Endodermal cell (in vitro differentiated cells): ENCODE data around the gene KCTD1. TPM values are rescaled to one million over a fixed set of nuclear protein-coding genes. Genes with fewer than 3 reads are reported as not detected.

Experiments
- DNase-seq: peaks from one replicate; pipeline ENCODE4 v3.0.0-alpha.2; 2017
- H3K27ac ChIP-seq: 2 replicates; pipeline ENCODE4 v1.5.1; 2013; ENCODE audit warnings: mild to moderate bottlenecking, low read depth, low read length, moderate library complexity
- H3K27me3 ChIP-seq: 2 replicates; pipeline ENCODE4 v1.6.1; 2013; ENCODE audit warnings: mild to moderate bottlenecking, low read length, moderate library complexity; ENCODE audit not compliant: insufficient read depth, control insufficient read depth, poor library complexity, severe bottlenecking
- H3K36me3 ChIP-seq: 2 replicates; pipeline ENCODE4 v1.7.0; 2013; ENCODE audit warnings: mild to moderate bottlenecking, low read length, moderate library complexity; ENCODE audit not compliant: control insufficient read depth, insufficient read depth
- H3K4me1 ChIP-seq: one replicate; pipeline ENCODE4 v1.7.0; 2013; ENCODE audit warnings: low read length; ENCODE audit not compliant: control insufficient read depth, insufficient read depth
- H3K4me3 ChIP-seq: 2 replicates; pipeline ENCODE4 v1.5.1; 2013; ENCODE audit warnings: mild to moderate bottlenecking, low read length, moderate library complexity
- H3K9ac ChIP-seq: 2 replicates; pipeline ENCODE4 v1.6.1; 2013; ENCODE audit warnings: mild to moderate bottlenecking, low read length, moderate library complexity; ENCODE audit not compliant: poor library complexity, severe bottlenecking; ENCODE audit errors: extremely low read depth
- H3K9me3 ChIP-seq: 2 replicates; pipeline ENCODE4 v1.6.1; 2013; ENCODE audit warnings: mild to moderate bottlenecking, low read length, moderate library complexity; ENCODE audit not compliant: control insufficient read depth
- H3K27ac Mint-ChIP-seq: 2 replicates; pipeline ENCODE4 v1.8.0; 2020; ENCODE audit warnings: mixed read lengths
- H3K27me3 Mint-ChIP-seq: 2 replicates; pipeline ENCODE4 v1.8.0; 2021; ENCODE audit warnings: mild to moderate bottlenecking, mixed read lengths; ENCODE audit not compliant: insufficient read depth
- H3K36me3 Mint-ChIP-seq: 2 replicates; pipeline ENCODE4 v1.8.0; 2020; ENCODE audit warnings: low read depth, mixed read lengths
- H3K4me1 Mint-ChIP-seq: 2 replicates; pipeline ENCODE4 v1.8.0; 2020; ENCODE audit warnings: mixed read lengths
- H3K4me3 Mint-ChIP-seq: 2 replicates; pipeline ENCODE4 v1.8.0; 2020; ENCODE audit warnings: mild to moderate bottlenecking, moderate library complexity, mixed read lengths
- H3K9me3 Mint-ChIP-seq: 2 replicates; pipeline ENCODE4 v1.8.0; 2020; ENCODE audit warnings: mild to moderate bottlenecking, mixed read lengths
- CTCF ChIP-seq: fragments of 200-600 bp; sonication (generic); conservative IDR thresholded peaks from 2 replicates; pipeline ENCODE4 v1.5.0; 2021; ENCODE audit warnings: antibody characterized with exemption, mild to moderate bottlenecking
- WGBS, 2 experiments: methylation state at CpG; one replicate each; pipeline versions ENCODE4 v1.1.5 to v1.1.7; 2013; ENCODE audit warnings: missing lambda C conversion rate in 2 of 2, mixed read lengths in 1 of 2; ENCODE audit not compliant: insufficient coverage in 1 of 2, insufficient read length in 1 of 2; 5-methylcytosine and 5-hydroxymethylcytosine counted together
- total RNA-seq, 2 donors: library from RNA; stranded (reverse); fragmentation: NEBNext Ultra II Directional in 1 of 2; extraction: Animal tissue kit (Norgen Biotek cat#: 25700) in 1 of 2; gene quantifications; 2 replicates in 1 of 2; 3 replicates in 1 of 2; pipeline ENCODE4 v1.2.1, GENCODE V29; 2021

KCTD1 gene
- total RNA-seq, 2 donors from 2014 or later = 6.8 to 7.3 TPM

DNA sequence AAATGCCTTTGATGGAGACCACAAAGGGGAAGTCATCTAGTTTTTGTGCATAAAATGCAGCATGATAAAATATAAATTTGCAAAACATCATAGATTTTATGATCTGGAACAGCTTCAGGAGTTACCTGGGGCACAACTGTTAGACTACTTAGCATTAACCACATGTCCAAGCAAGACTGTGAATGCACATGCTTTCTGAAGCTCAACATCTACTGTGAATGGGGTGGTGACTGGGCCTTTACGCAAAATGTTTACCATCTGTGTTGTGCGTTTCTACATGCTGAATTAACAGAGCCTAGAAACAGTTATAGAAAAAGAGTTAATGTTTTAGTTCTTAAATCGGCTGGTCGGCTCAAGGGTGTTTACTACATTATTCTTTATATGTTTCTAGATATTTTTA lies 45.5 kb downstream of the KCTD1 start:
- no peaks in the 10 kb centered on the region for H3K36me3 Mint-ChIP-seq
- Histone ChIP-seq H3K9me3 (no peaks in the 10 kb centered on the region), H3K36me3 (no peaks in the 10 kb centered on the region), H3K4me3 (no peak overlapping the region), H3K27ac (no peak overlapping the region), H3K9ac (no peak overlapping the region), H3K27me3 (no peaks in the 10 kb centered on the region), H3K4me1 (peaks cover 10% of the 10 kb centered on the region)
- peaks cover 7% of the 10 kb centered on the region for H3K4me1 Mint-ChIP-seq
- no peak overlapping the region for H3K4me3 Mint-ChIP-seq
- no peaks in the 10 kb centered on the region for H3K9me3 Mint-ChIP-seq
- no peak for DNase-seq
- 97 to 100% methylated on average over 1 to 2 of the region's 4 CpGs for WGBS, 2 experiments
- H3K27ac Mint-ChIP-seq = no peak overlapping the region
- no peak for TF ChIP-seq CTCF
- H3K27me3 Mint-ChIP-seq = no peaks in the 10 kb centered on the region

- H3K4me1 ChIP-seq = peaks cover 15% of the 10 kb centered on the region
- no peak for DNase-seq
- TF ChIP-seq CTCF = no peak
These were observed 50.5 kb downstream of the KCTD1 start for GRCh38 chr18:26497866-26498265.

GRCh38 chr18:26496528-26496927 lies 51.8 kb downstream of the KCTD1 start:
- H3K4me1 Mint-ChIP-seq = peaks cover 18% of the 10 kb centered on the region
- DNase-seq = no peak
- H3K4me3 Mint-ChIP-seq = no peak overlapping the region
- no peaks in the 10 kb centered on the region for H3K9me3 Mint-ChIP-seq
- no peaks in the 10 kb centered on the region for H3K9me3 ChIP-seq
- no peaks in the 10 kb centered on the region for H3K36me3 Mint-ChIP-seq
- 60% methylated on average over 1 of the region's 1 CpG; no CpG with 5 or more reads in 1 of the 2 experiments for WGBS, 2 experiments
- no peak overlapping the region for H3K27ac Mint-ChIP-seq
- TF ChIP-seq CTCF = no peak
- no peak overlapping the region for H3K4me3 ChIP-seq
- peaks cover 15% of the 10 kb centered on the region for H3K4me1 ChIP-seq
- no peaks in the 10 kb centered on the region for H3K27me3 ChIP-seq
- H3K9ac ChIP-seq = no peak overlapping the region
- H3K27ac ChIP-seq = no peak overlapping the region
- H3K36me3 ChIP-seq = no peaks in the 10 kb centered on the region
- no peaks in the 10 kb centered on the region for H3K27me3 Mint-ChIP-seq

More at GRCh38 chr18:26497866-26498265, 50.5 kb downstream of the KCTD1 start:
- Histone ChIP-seq H3K9ac (no peak overlapping the region), H3K4me3 (peak overlapping the region; percentile 51), H3K27ac (no peak overlapping the region), H3K9me3 (no peaks in the 10 kb centered on the region), H3K36me3 (no peaks in the 10 kb centered on the region), H3K27me3 (no peaks in the 10 kb centered on the region)
- no peak overlapping the region for H3K27ac Mint-ChIP-seq
- H3K9me3 Mint-ChIP-seq = no peaks in the 10 kb centered on the region
- no peak overlapping the region for H3K4me3 Mint-ChIP-seq
- H3K27me3 Mint-ChIP-seq = no peaks in the 10 kb centered on the region
- H3K36me3 Mint-ChIP-seq = no peaks in the 10 kb centered on the region
- WGBS, 2 experiments = 84 to 95% methylated on average over 4 of the region's 4 CpGs
- H3K4me1 Mint-ChIP-seq = peaks cover 18% of the 10 kb centered on the region
